IMR-90 (cell line): ENCODE data around the gene NCBP2. TPM values are rescaled to one million over a fixed set of nuclear protein-coding genes. Genes with fewer than 3 reads are reported as not detected.

Experiments
- ATAC-seq: fragments of 200-7000 bp; cut with Tn5 transposase; 2 replicates; pipeline ENCODE4 v1.9.1; 2020; ENCODE audit warnings: low read depth, mild to moderate bottlenecking, moderate library complexity
- BruUV-seq: library from RNA; stranded (reverse); fragments of 400-500 nt; replicated peaks from 2 replicates; lab custom pipeline; 2021; lab: Mats Ljungman, UMichigan
- CTCF ChIA-PET: fragments of 300-600 bp; formaldehyde crosslinking; extraction: SDS; loops from one replicate; lab custom pipeline; 2021; ENCODE audit warnings: antibody characterized with exemption; lab: Yijun Ruan, JAX
- POLR2A ChIA-PET: fragments of 300-600 bp; sonication (Branson Sonifier 250); formaldehyde crosslinking; loops from one replicate; lab custom pipeline; 2022; ENCODE audit warnings: antibody characterized with exemption; ENCODE audit not compliant: unreplicated experiment; lab: Charles Lee
- DNase-seq: peaks from one replicate; pipeline ENCODE4 v3.0.0; 2013
- H2AFZ ChIP-seq: replicated peaks from 2 replicates; pipeline ENCODE3; 2013; ENCODE audit warnings: low read length, mild to moderate bottlenecking; ENCODE audit not compliant: poor library complexity
- H2AK5ac ChIP-seq: 2 replicates; pipeline ENCODE4 v1.6.1; 2013; ENCODE audit warnings: low read depth, low read length, inconsistent platforms
- H2AK9ac ChIP-seq: replicated peaks from 2 replicates; pipeline ENCODE3; 2013; ENCODE audit warnings: mild to moderate bottlenecking, low read depth, low read length, moderate library complexity; ENCODE audit not compliant: poor library complexity
- H2BK120ac ChIP-seq: 2 replicates; pipeline ENCODE4 v1.6.1; 2013; ENCODE audit warnings: low read depth, low read length, inconsistent platforms
- H2BK15ac ChIP-seq: 3 replicates; pipeline ENCODE4 v1.6.1; 2013; ENCODE audit warnings: low read depth, low read length, inconsistent platforms
- H2BK20ac ChIP-seq: 2 replicates; pipeline ENCODE4 v1.6.1; 2013; ENCODE audit warnings: low read depth, mild to moderate bottlenecking, inconsistent platforms, low read length, moderate library complexity
- H2BK5ac ChIP-seq: 2 replicates; pipeline ENCODE4 v1.6.1; 2013; ENCODE audit warnings: mild to moderate bottlenecking, low read depth, low read length, inconsistent platforms; ENCODE audit not compliant: poor library complexity, severe bottlenecking
- H3K14ac ChIP-seq: replicated peaks from 2 replicates; pipeline ENCODE4 v1.6.1; 2013; ENCODE audit warnings: low read depth, low read length, inconsistent platforms
- H3K18ac ChIP-seq: 2 replicates; pipeline ENCODE4 v1.6.1; 2013; ENCODE audit warnings: low read depth, low read length, control low read depth
- H3K23ac ChIP-seq: 2 replicates; pipeline ENCODE4 v1.6.1; 2013; ENCODE audit warnings: low read depth, low read length, inconsistent platforms
- H3K27ac ChIP-seq: 2 replicates; pipeline ENCODE4 v1.5.1; 2013; ENCODE audit warnings: mild to moderate bottlenecking, control low read depth, low read length; ENCODE audit not compliant: insufficient read depth
- H3K27me3 ChIP-seq: 2 replicates; pipeline ENCODE4 v1.6.1; 2013; ENCODE audit warnings: low read length; ENCODE audit not compliant: control insufficient read depth, insufficient read depth
- H3K36me3 ChIP-seq: 2 replicates; pipeline ENCODE4 v1.6.1; 2013; ENCODE audit warnings: low read length, mixed read lengths; ENCODE audit not compliant: control insufficient read depth, insufficient read depth
- H3K4ac ChIP-seq: 2 replicates; pipeline ENCODE4 v1.6.1; 2013; ENCODE audit warnings: low read depth, low read length, inconsistent platforms
- H3K4me1 ChIP-seq: 2 replicates; pipeline ENCODE4 v1.6.1; 2013; ENCODE audit warnings: low read length, mixed read lengths; ENCODE audit not compliant: control insufficient read depth, insufficient read depth
- H3K4me2 ChIP-seq: 2 replicates; pipeline ENCODE4 v1.6.1; 2013; ENCODE audit warnings: low read depth, mild to moderate bottlenecking, control low read depth, low read length, moderate library complexity
- H3K4me3 ChIP-seq: 2 replicates; pipeline ENCODE4 v1.5.1; 2013; ENCODE audit warnings: low read depth, mild to moderate bottlenecking, control low read depth, low read length, moderate library complexity; ENCODE audit not compliant: insufficient read depth
- H3K56ac ChIP-seq: 2 replicates; pipeline ENCODE4 v1.6.1; 2013; ENCODE audit warnings: low read length, inconsistent platforms; ENCODE audit not compliant: insufficient read depth; ENCODE audit errors: extremely low read depth
- H3K79me1 ChIP-seq, 2 experiments: 2 replicates each; pipeline ENCODE4 v1.6.1; 2013; ENCODE audit warnings: low read length in 2 of 2, inconsistent platforms in 1 of 2, low read depth in 1 of 2
- H3K9ac ChIP-seq: 2 replicates; pipeline ENCODE4 v1.6.1; 2013; ENCODE audit warnings: low read depth, low read length, control low read depth
- H3K9me1 ChIP-seq: 2 replicates; pipeline ENCODE4 v1.6.1; 2013; ENCODE audit warnings: low read length, inconsistent platforms; ENCODE audit not compliant: insufficient read depth
- H3K9me3 ChIP-seq: 2 replicates; pipeline ENCODE4 v1.6.1; 2013; ENCODE audit warnings: low read length; ENCODE audit not compliant: control insufficient read depth, insufficient read depth
- H4K20me1 ChIP-seq: 2 replicates; pipeline ENCODE4 v1.6.1; 2013; ENCODE audit warnings: low read length, inconsistent platforms; ENCODE audit not compliant: insufficient read depth
- H4K5ac ChIP-seq: 2 replicates; pipeline ENCODE4 v1.6.1; 2013; ENCODE audit warnings: mild to moderate bottlenecking, low read depth, low read length, control low read depth
- H4K8ac ChIP-seq, 2 experiments: 2 replicates each; pipeline ENCODE4 v1.6.1; 2013; ENCODE audit warnings: low read depth in 2 of 2, low read length in 2 of 2, control low read depth in 1 of 2, inconsistent platforms in 1 of 2
- H4K91ac ChIP-seq: 2 replicates; pipeline ENCODE4 v1.6.1; 2013; ENCODE audit warnings: low read depth, low read length, inconsistent platforms; ENCODE audit not compliant: insufficient read depth
- POLR2A ChIP-seq: IDR thresholded peaks from 2 replicates; pipeline ENCODE4 v1.6.1; 2012; ENCODE audit warnings: mild to moderate bottlenecking, low read depth, low read length
- RAD21 ChIP-seq: IDR thresholded peaks from 2 replicates; pipeline ENCODE4 v1.6.1; 2012; ENCODE audit warnings: low read length, improper control_type of control experiment
- WGBS, 2 experiments: methylation state at CpG; one replicate each; pipeline versions ENCODE4 v1.1.5 to v1.1.7; 2013; ENCODE audit warnings: missing lambda C conversion rate in 2 of 2; ENCODE audit not compliant: insufficient read length in 1 of 2; ENCODE audit errors: extremely low coverage in 2 of 2; 5-methylcytosine and 5-hydroxymethylcytosine counted together
- dilution Hi-C: fragments of 300-500 bp; cut with HindIII; formaldehyde crosslinking; loops from one replicate; pipeline ENCODE4 v1.14.3; 2018; ENCODE audit warnings: low sequenced_read_pairs; ENCODE audit not compliant: unreplicated experiment
- in situ Hi-C: fragments of 300-500 bp; cut with MboI; formaldehyde crosslinking; loops from 3 replicates; pipeline ENCODE4 v1.14.3; 2019; ENCODE audit warnings: low sequenced_read_pairs, inconsistent platforms, mixed read lengths
- intact Hi-C: fragments of 100-400 bp; cut with micrococcal nuclease; formaldehyde crosslinking; loops from 2 replicates; pipeline ENCODE4 v1.10.0; 2022
- polyA plus RNA-seq, 3 experiments: library from polyadenylated mRNA; depleted of rRNA; stranded (reverse); fragments of >200 nt; gene quantifications; 2 replicates each; pipeline ENCODE4 v1.2.3, GENCODE V29; 2012; ENCODE audit warnings: low replicate concordance in 1 of 3
- total RNA-seq: library from RNA; depleted of rRNA; stranded (reverse); fragments of >200 nt; gene quantifications from 2 replicates; pipeline ENCODE4 v1.2.3, GENCODE V29; 2012

The NCBP2 gene
- total and polyA plus RNA-seq, 2 of the 4 experiments (the other 2 are of a cell fraction) = 42.8 to 73.6 TPM

DNA sequence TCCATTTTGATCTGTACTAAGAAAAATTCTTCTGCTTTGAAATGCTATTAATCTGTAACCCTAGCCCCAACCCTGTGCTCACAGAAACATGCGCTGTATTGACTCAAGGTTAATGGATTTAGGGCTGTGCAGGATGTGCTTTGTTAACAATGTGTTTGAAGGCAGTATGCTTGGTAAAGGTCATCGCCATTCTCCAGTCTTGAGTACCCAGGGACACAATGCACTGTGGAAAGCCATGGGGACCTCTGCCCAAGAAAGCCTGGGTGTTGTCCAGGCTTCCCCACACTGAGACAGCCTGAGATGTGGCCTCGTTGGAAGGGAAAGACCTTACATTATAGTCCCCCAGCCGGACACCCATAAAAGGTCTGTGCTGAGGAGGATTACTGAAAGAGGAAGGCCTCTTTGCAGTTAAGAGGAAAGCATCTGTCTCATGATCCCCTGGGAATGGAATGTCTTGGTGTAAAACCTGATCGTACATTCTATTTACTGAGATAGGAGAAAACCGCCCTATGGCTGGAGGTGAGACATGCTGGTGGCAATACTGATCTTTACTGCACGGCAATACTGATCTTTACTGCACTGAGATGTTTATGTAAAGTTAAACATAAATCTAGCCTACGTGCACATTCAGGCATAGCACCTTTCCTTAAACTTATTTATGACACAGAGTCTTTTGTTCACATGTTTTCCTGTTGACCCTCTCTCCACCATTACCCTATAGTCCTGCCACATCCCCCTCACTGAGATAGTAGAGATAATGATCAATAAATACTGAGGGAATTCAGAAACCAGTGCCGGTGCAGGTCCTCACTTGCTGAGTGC lies 20.0 kb upstream of the NCBP2 start (continued):
- no peak for TF ChIP-seq RAD21

DNA sequence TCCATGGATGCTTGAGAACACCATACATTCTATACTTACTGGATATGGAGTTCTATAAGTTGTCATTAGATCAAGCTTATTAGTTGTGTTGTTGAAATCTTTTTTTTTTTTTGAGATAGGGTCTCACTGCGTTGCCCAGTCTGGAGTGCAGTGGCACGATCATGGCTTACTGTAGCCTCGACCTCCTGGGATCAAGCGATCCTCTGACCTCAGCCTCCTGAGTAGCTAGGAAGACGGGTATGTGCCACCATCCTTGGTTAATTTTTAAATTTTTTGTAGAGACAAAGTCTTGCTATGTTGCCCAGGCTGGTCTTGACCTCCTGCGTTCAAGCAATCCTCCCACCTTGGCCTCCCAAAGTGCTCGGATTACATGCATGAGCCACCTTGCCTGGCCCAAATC lies 12.5 kb upstream of the NCBP2 start:
- H3K18ac ChIP-seq = no peak overlapping the region
- H3K27ac ChIP-seq = no peak overlapping the region
- intact Hi-C loops (no loop called here), dilution Hi-C loops (no loop called here), in situ Hi-C loops (loop anchor here (25.0 kb wide), 1 partner anchor 343 kb away; no protein-coding TSS in a partner anchor)
- no peak overlapping the region for H3K56ac ChIP-seq
- no peak overlapping the region for H2AK9ac ChIP-seq
- no peak overlapping the region for H3K4ac ChIP-seq
- H4K20me1 ChIP-seq = no peaks in the 10 kb centered on the region
- no peak overlapping the region for H2BK15ac ChIP-seq
- ATAC-seq = no peak
- no peak overlapping the region for H3K4me3 ChIP-seq
- H4K8ac ChIP-seq = no peak overlapping the region
- H3K4me2 ChIP-seq = no peak overlapping the region
- no CpG with 5 or more reads among the region's 7 CpGs for WGBS, 2 experiments
- H3K14ac ChIP-seq = no peak overlapping the region
- H3K9ac ChIP-seq = no peak overlapping the region
- H3K27me3 ChIP-seq = peaks cover 32% of the 10 kb centered on the region
- POLR2A ChIA-PET = no interaction called here
- H4K91ac ChIP-seq = no peak overlapping the region
- no peak for TF ChIP-seq POLR2A
- no peak overlapping the region for H2AFZ ChIP-seq
- no peaks in the 10 kb centered on the region for H3K79me1 ChIP-seq
- no TSS peak for BruUV-seq
- H2BK20ac ChIP-seq = no peak overlapping the region
- no peak overlapping the region for H2BK120ac ChIP-seq
- H3K9me3 ChIP-seq = no peaks in the 10 kb centered on the region
- no peaks in the 10 kb centered on the region for H3K36me3 ChIP-seq
- no peak overlapping the region for H4K5ac ChIP-seq
- no peaks in the 10 kb centered on the region for H3K9me1 ChIP-seq
- no peak overlapping the region for H2BK5ac ChIP-seq
- DNase-seq = no peak
- no peak overlapping the region for H3K23ac ChIP-seq
- CTCF ChIA-PET = no interaction called here
- no peak overlapping the region for H2AK5ac ChIP-seq
- no peaks in the 10 kb centered on the region for H3K4me1 ChIP-seq
